GM12874 (cell line): ENCODE results near the gene IQUB.

ENCODE experiments used
- CTCF ChIP-seq: IDR thresholded peaks from 2 replicates; pipeline ENCODE4 v1.5.1; 2011; ENCODE audit warnings: low read depth, mild to moderate bottlenecking, control low read depth, low read length, moderate library complexity; ENCODE audit not compliant: insufficient read depth

Gene IQUB

GRCh38 chr7:123472327-123472726 lies 62.1 kb downstream of the IQUB start:
- TF ChIP-seq CTCF, result no peak

GRCh38 chr7:123468303-123468702 lies 66.1 kb downstream of the IQUB start:
- no peak for TF ChIP-seq CTCF

GRCh38 chr7:123463890-123464289 lies 70.5 kb downstream of the IQUB start:
- TF ChIP-seq CTCF, result no peak

- TF ChIP-seq CTCF, result no peak
Observed at GRCh38 chr7:123460616-123461015, 73.8 kb downstream of the IQUB start.

- TF ChIP-seq CTCF, result no peak
Observed at GRCh38 chr7:123455965-123456470, 78.4 kb downstream of the IQUB start.

- no peak for TF ChIP-seq CTCF
Observed at GRCh38 chr7:123440101-123440548, 94.3 kb downstream of the IQUB start.

GRCh38 chr7:123439191-123439590 lies 95.2 kb downstream of the IQUB start:
- no peak for TF ChIP-seq CTCF
